ENCODE measurements around the gene ETNK2. TPM values are rescaled to one million over a fixed set of nuclear protein-coding genes. Genes with fewer than 3 reads are reported as not detected.
A peak's percentile ranks its signal among the peaks of the same experiment; 100 is the strongest.

The ETNK2 gene
- total and polyA plus RNA-seq, 7 donors: 0.62 to 1.7 (median 1.2) TPM

DNA sequence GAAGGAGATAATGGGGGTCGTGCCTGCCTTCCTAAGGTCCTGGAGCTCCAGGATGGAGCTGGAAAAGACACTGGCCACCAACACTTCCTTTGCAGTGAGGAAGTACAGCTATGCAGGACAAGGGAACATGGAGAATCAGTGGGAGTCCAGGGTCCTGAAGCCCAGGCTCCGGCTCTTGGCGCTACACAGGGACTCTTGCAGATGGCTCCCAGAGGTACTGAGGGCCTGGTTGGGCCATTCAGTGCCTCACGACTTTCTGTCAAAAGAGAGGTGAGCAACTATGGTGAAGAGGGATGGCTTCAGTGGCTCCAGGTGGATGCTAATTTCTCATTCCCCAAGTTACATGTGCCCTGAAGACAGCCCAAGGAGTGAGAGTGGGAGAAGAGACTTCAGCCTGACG lies 1.8 kb upstream of the ETNK2 start:
- peaks cover 0 to 38% (median 12%) of the 10 kb centered on the region in 3 donors for H3K27me3 ChIP-seq (ENCODE audit: insufficient read depth in 3 of 3, low read length in 2 of 3)
- TF ChIP-seq, protein P1, sequence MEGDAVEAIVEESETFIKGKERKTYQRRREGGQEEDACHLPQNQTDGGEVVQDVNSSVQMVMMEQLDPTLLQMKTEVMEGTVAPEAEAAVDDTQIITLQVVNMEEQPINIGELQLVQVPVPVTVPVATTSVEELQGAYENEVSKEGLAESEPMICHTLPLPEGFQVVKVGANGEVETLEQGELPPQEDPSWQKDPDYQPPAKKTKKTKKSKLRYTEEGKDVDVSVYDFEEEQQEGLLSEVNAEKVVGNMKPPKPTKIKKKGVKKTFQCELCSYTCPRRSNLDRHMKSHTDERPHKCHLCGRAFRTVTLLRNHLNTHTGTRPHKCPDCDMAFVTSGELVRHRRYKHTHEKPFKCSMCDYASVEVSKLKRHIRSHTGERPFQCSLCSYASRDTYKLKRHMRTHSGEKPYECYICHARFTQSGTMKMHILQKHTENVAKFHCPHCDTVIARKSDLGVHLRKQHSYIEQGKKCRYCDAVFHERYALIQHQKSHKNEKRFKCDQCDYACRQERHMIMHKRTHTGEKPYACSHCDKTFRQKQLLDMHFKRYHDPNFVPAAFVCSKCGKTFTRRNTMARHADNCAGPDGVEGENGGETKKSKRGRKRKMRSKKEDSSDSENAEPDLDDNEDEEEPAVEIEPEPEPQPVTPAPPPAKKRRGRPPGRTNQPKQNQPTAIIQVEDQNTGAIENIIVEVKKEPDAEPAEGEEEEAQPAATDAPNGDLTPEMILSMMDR (IDR thresholded peaks at IDR 0.05): no peak
- DNase-seq: no peak
- intact Hi-C loops (cut with DNase I): no loop called here
- ATAC-seq: no peak
- H3K36me3 ChIP-seq (ENCODE audit: insufficient read depth in 1 of 2, low read depth in 1 of 2): no peaks in the 10 kb centered on the region
- no peak overlapping the region for H3K27ac ChIP-seq
- 86 to 95% (median 91%) methylated on average over 5 of the region's 5 CpGs for WGBS, 3 donors
- no peak overlapping the region for H3K4me3 ChIP-seq
- H3K9me3 ChIP-seq: no peaks in the 10 kb centered on the region
- H3K4me1 ChIP-seq: no peaks in the 10 kb centered on the region

DNA sequence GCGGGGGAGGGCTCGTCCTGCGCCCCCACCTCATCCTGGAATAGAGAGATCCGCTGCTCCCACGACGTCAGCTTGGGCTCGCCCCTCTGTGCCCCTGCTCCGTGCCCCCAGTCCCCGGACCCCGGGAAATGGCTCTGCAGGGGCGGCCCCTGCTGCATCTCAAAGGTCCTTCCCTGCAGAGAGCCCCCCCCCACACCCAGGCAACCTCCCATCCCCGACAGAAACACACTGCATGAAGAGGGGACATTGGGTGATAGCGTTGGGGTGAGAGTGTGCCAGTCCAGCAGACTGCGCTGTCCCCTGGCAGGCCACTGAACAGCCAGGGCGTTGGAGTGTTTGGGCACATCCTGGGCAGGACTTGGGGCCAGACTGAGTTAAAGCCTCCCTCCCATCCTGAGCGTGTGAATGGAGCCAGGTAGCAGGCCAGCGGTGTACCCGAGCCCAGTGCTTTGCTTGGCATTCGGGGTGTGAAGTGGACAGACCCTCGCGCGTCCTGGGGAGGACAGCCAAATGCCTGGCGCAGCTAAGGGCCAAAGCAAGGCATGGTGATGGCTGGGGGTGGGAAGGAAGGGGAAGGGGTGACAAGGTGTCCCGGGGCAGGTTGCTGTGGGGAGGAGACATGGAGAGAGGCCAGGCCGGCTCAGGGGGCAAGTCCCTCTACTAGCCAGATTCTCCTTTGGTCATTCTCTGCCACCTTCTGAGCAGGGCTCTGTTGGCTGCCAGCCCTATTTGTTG lies 633 bp upstream of the ETNK2 start:
- H3K9me3 ChIP-seq: no peaks in the 10 kb centered on the region
- peak overlapping the region; percentile 36 for H3K27ac ChIP-seq
- no peak for DNase-seq
- H3K36me3 ChIP-seq (ENCODE audit: insufficient read depth in 1 of 2, low read depth in 1 of 2): no peaks in the 10 kb centered on the region
- peak in 3 of 4 donors; percentile 5 to 21 (median 11) for ATAC-seq
- TF ChIP-seq, protein P1 (IDR thresholded peaks at IDR 0.05): no peak
- H3K4me3 ChIP-seq: peak overlapping the region; percentile 70
- H3K4me1 ChIP-seq: no peaks in the 10 kb centered on the region
- H3K27me3 ChIP-seq (ENCODE audit: insufficient read depth in 3 of 3, low read length in 2 of 3): peaks cover 0 to 38% (median 12%) of the 10 kb centered on the region in 3 donors
- intact Hi-C loops (cut with DNase I): no loop called here
- 24 to 30% (median 26%) methylated on average over 21 to 25 of the region's 25 CpGs for WGBS, 3 donors

DNA sequence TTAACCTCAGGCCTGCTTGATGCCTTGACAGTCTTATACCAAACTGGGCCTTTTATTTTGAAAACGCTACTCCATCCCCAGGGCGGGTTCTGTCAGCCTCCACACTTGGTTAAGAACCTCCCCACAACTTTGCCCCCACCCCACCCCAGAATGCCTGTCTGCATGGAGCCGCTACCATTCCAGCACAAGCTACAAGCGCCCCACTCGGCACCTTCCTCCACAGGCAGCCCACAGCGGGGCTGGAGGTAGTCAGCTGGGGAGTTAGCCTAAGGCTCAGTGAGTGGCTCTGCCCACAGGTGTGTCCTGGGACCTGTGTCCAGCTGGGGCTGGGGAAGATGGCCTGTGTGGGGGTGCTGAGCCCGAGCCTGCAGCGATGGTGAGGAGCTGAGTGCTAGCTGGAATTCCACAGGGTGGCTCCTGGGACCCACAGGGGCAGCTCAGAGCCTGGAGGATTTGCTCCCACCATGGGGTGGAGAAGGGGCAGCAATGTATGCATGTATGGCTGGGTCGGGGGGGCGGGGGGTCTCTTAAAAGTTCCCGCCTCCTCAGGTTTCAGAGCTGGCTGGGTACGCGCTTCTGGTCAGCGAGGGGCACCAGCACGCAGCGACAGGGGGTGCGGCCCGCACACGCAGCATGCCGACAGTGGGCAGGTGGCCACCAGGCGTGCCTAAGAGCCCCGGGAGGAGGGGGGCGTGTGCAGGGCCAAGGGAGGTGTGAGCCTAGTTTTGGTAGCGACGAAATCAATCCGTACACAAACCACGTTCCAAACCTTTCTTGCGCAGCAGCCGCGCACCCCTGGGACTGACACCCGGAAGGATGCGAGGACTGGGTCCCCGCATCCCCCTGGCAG lies 917 bp downstream of the ETNK2 start:
- Histone ChIP-seq H3K36me3 (ENCODE audit: insufficient read depth in 1 of 2, low read depth in 1 of 2) (no peaks in the 10 kb centered on the region), H3K4me3 (peak overlapping the region; percentile 70), H3K27ac (no peak overlapping the region), H3K4me1 (no peaks in the 10 kb centered on the region), H3K27me3 (ENCODE audit: insufficient read depth in 3 of 3, low read length in 2 of 3) (peaks cover 0 to 42% (median 12%) of the 10 kb centered on the region in 3 donors), H3K9me3 (no peaks in the 10 kb centered on the region)
- WGBS, 3 donors: 26 to 44% (median 29%) methylated on average over 21 to 33 of the region's 33 CpGs
- TF ChIP-seq, protein P1 (IDR thresholded peaks at IDR 0.05): no peak
- peak in 2 of 4 donors; percentile 25 to 49 for ATAC-seq
- DNase-seq: peak; percentile 43 to 62
- intact Hi-C loops (cut with DNase I): no loop called here

DNA sequence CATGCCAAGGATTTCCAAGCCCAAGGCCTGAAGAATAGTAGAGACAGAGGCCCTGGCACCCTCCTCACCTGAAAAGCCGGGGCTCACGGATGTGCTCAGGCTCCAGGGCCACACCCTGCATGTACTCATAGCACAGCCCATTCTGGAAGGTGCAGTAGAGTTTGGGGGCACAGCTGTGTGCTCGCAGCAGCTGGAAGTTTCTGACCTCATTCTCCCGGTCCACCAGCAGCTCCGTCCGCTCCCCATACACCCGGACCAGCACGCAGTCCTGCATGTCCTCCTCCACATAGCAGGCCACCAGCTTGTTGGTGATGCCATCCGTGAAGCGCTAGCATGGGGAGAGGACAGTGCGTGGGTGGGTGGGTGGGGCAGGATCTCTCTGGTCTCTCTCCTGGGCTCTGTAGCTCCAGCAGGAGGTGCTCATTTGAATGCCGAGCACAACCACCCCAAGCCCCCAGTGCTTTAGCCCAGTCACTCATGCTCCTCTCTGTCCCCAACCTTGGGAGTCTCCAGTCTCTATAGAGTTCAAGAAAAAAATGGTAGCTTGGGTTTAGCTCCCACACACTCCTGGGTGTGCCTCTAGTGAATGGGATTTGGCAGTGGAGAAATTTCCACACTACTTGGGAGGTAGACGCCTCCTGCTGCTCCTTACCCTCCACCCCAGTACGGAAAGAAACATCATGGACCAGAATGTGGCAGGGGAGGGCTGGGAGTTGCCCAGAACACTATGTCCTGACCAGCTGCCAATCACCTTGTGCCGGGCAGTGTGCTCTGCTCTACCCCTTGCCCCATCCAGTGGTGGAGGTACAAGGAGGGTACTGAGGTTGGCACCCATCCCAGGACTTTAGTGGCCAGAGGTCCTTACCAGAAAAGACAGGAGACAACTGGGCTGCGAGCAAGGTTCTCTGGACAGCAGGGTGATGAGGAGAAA lies 1.9 kb downstream of the ETNK2 start:
- H3K4me3 ChIP-seq: no peak overlapping the region
- no peaks in the 10 kb centered on the region for H3K4me1 ChIP-seq
- TF ChIP-seq, protein P1 (IDR thresholded peaks at IDR 0.05): no peak
- H3K27me3 ChIP-seq (ENCODE audit: insufficient read depth in 3 of 3, low read length in 2 of 3): peaks cover 0 to 38% (median 12%) of the 10 kb centered on the region in 3 donors
- DNase-seq (no peak), ATAC-seq (peak in 2 of 4 donors; percentile 55 to 65)
- intact Hi-C loops (cut with DNase I): no loop called here
- WGBS, 3 donors: 55 to 70% (median 61%) methylated on average over 16 of the region's 16 CpGs
- no peak overlapping the region for H3K27ac ChIP-seq
- H3K36me3 ChIP-seq (ENCODE audit: insufficient read depth in 1 of 2, low read depth in 1 of 2): no peaks in the 10 kb centered on the region
- no peaks in the 10 kb centered on the region for H3K9me3 ChIP-seq
